Vagina (tissue), 2 donors: Measurements from ENCODE around the gene CHAF1B. TPM values are rescaled to one million over a fixed set of nuclear protein-coding genes. Genes with fewer than 3 reads are reported as not detected.

Source experiments
- DNase-seq, 2 donors: peaks; one replicate each; pipeline ENCODE4 v3.0.0-alpha.2; 2017; ENCODE audit errors: extremely low spot score in 2 of 2
- H3K27ac ChIP-seq: fragments of 200-600 bp; sonication (generic); one replicate; pipeline ENCODE4 v1.5.1; 2019
- H3K27me3 ChIP-seq: fragments of 200-600 bp; sonication (generic); one replicate; pipeline ENCODE4 v1.5.1; 2019
- H3K36me3 ChIP-seq, 2 donors: fragments of 200-600 bp; sonication (generic); one replicate each; pipeline ENCODE4 v1.5.1; 2017 to 2019
- H3K4me1 ChIP-seq: fragments of 200-600 bp; sonication (generic); one replicate; pipeline ENCODE4 v1.5.1; 2019
- H3K4me3 ChIP-seq, 2 donors: fragments of 200-600 bp; sonication (generic); 1 replicate in 1 of 2; 2 replicates in 1 of 2; pipeline ENCODE4 v1.5.1; 2016 to 2019
- H3K9me3 ChIP-seq: fragments of 200-600 bp; sonication (generic); one replicate; pipeline ENCODE4 v1.5.1; 2019
- POLR2A ChIP-seq, 2 donors: fragments of 450-650 bp; IDR thresholded peaks; one replicate each; pipeline ENCODE4 v1.6.1; 2017; ENCODE audit warnings: antibody characterized with exemption in 2 of 2, mild to moderate bottlenecking in 2 of 2, moderate library complexity in 2 of 2
- POLR2AphosphoS5 ChIP-seq, 2 donors: sonication (generic); formaldehyde crosslinking; IDR thresholded peaks; one replicate each; pipeline ENCODE4 v1.9.0; 2017; ENCODE audit warnings: antibody characterized with exemption in 2 of 2, mild to moderate bottlenecking in 2 of 2, low read depth in 1 of 2; ENCODE audit not compliant: insufficient read depth in 1 of 2
- intact Hi-C: fragments of 100-400 bp; cut with DNase I; formaldehyde crosslinking; loops from one replicate; pipeline ENCODE4 v1.15.1; 2023
- total RNA-seq: library from RNA; depleted of rRNA; stranded (reverse); fragments of >200 nt; gene quantifications from one replicate; pipeline ENCODE4 v1.2.3, GENCODE V29; 2016
- TF ChIP-seq, protein P1 (sequence below), 3 experiments: fragments of 450-650 bp in 2 of 3; fragments of 200-600 bp in 1 of 3; sonication (generic) in 1 of 3; IDR thresholded peaks; one replicate each; pipeline ENCODE4 v1.5.1; 2017 to 2019; ENCODE audit warnings: antibody characterized with exemption in 3 of 3, mild to moderate bottlenecking in 2 of 3, moderate library complexity in 2 of 3

Gene CHAF1B
- total RNA-seq, 1 donor from 2014 or later, result 1.7 TPM

DNA sequence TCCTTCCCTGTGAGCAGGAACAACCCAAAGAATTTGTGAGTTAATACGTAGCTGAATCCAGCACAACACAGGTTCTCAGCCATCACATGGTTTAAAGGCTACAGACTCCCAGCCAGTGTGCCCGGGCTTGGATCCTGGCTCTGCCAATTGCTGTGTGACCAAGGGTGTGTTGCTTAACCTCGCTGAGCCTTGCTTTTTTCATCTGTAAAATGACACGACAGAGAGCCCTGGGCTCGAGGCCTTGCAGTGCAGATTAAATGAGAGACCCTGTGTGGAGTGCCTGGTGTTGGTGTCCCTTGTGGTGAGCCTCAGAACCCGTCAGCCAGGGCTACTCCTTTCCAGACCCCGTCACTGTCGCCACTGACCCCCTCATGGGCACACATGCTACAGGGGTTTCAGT lies 39.4 kb downstream of the CHAF1B start:
- H3K4me3 ChIP-seq, result no peak overlapping the region
- DNase-seq, result no peak
- no peaks in the 10 kb centered on the region for H3K36me3 ChIP-seq
- no peak overlapping the region for H3K27ac ChIP-seq
- peaks cover 4% of the 10 kb centered on the region for H3K4me1 ChIP-seq
- TF ChIP-seq, protein P1, sequence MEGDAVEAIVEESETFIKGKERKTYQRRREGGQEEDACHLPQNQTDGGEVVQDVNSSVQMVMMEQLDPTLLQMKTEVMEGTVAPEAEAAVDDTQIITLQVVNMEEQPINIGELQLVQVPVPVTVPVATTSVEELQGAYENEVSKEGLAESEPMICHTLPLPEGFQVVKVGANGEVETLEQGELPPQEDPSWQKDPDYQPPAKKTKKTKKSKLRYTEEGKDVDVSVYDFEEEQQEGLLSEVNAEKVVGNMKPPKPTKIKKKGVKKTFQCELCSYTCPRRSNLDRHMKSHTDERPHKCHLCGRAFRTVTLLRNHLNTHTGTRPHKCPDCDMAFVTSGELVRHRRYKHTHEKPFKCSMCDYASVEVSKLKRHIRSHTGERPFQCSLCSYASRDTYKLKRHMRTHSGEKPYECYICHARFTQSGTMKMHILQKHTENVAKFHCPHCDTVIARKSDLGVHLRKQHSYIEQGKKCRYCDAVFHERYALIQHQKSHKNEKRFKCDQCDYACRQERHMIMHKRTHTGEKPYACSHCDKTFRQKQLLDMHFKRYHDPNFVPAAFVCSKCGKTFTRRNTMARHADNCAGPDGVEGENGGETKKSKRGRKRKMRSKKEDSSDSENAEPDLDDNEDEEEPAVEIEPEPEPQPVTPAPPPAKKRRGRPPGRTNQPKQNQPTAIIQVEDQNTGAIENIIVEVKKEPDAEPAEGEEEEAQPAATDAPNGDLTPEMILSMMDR (IDR thresholded peaks at IDR 0.05), result no peak
- no peak for TF ChIP-seq POLR2A (IDR thresholded peaks at IDR 0.05)
- no peak for TF ChIP-seq POLR2AphosphoS5 (IDR thresholded peaks at IDR 0.05; ENCODE audit: insufficient read depth in 1 of 2, low read depth in 1 of 2)
- H3K27me3 ChIP-seq, result no peaks in the 10 kb centered on the region
- intact Hi-C loops, result no loop called here
- no peaks in the 10 kb centered on the region for H3K9me3 ChIP-seq

DNA sequence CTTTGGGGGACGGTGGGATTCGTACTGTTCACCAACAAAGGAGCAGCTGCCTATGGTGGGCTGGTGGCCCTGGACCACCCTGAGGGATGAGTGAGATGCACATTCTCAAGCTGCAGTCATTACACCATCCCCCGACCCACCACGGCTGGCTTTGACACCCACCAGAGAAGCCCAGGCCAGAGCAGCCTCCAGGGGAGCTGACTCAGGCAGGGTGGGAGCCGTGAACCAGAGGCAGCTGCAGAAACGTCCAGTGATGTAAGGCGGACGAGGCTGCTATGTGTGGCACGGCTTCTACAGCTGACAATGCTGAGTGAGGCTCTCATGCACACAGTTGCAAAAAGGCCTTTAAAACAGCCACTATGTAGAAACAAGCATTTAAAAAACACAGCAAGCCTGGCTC lies 40.1 kb downstream of the CHAF1B start:
- Histone ChIP-seq H3K4me1 (peaks cover 11% of the 10 kb centered on the region), H3K36me3 (no peaks in the 10 kb centered on the region), H3K4me3 (no peak overlapping the region)

DNA sequence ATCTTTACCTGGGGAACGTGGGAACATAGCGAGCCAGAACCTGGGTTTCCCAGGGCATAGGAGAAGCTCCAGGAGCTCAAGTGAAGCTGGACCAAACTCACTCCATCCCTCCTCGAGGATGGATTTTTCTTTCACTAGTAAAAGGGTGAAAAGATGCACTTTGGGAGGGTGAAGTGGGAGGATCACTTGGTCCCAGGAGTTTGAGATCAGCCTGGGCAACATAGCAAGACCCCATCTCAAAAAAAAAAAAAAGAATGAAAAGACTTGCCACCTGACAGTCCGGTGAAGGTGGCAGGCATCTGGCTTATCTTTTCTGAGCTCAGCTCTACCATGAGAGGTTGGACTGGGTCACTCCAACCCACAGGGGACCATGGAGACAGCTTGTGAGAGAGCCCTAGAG lies 42.3 kb downstream of the CHAF1B start:
- H3K36me3 ChIP-seq, result no peaks in the 10 kb centered on the region
- TF ChIP-seq POLR2AphosphoS5 (IDR thresholded peaks at IDR 0.05; ENCODE audit: insufficient read depth in 1 of 2, low read depth in 1 of 2), result no peak
- TF ChIP-seq, protein P1 (IDR thresholded peaks at IDR 0.05), result no peak
- no peak for TF ChIP-seq POLR2A (IDR thresholded peaks at IDR 0.05)
- intact Hi-C loops, result no loop called here
- H3K9me3 ChIP-seq, result no peaks in the 10 kb centered on the region
- peaks cover 23% of the 10 kb centered on the region for H3K4me1 ChIP-seq
- H3K27me3 ChIP-seq, result no peaks in the 10 kb centered on the region
- no peak overlapping the region for H3K4me3 ChIP-seq
- no peak overlapping the region for H3K27ac ChIP-seq
- no peak for DNase-seq

More for the DNA sequence above, 40.1 kb downstream of the CHAF1B start:
- Histone ChIP-seq H3K27ac (no peak overlapping the region), H3K27me3 (no peaks in the 10 kb centered on the region), H3K9me3 (no peaks in the 10 kb centered on the region)
- intact Hi-C loops, result no loop called here
- TF ChIP-seq POLR2AphosphoS5 (IDR thresholded peaks at IDR 0.05; ENCODE audit: insufficient read depth in 1 of 2, low read depth in 1 of 2), result no peak
- TF ChIP-seq, protein P1 (IDR thresholded peaks at IDR 0.05), result no peak
- DNase-seq, result no peak

DNA sequence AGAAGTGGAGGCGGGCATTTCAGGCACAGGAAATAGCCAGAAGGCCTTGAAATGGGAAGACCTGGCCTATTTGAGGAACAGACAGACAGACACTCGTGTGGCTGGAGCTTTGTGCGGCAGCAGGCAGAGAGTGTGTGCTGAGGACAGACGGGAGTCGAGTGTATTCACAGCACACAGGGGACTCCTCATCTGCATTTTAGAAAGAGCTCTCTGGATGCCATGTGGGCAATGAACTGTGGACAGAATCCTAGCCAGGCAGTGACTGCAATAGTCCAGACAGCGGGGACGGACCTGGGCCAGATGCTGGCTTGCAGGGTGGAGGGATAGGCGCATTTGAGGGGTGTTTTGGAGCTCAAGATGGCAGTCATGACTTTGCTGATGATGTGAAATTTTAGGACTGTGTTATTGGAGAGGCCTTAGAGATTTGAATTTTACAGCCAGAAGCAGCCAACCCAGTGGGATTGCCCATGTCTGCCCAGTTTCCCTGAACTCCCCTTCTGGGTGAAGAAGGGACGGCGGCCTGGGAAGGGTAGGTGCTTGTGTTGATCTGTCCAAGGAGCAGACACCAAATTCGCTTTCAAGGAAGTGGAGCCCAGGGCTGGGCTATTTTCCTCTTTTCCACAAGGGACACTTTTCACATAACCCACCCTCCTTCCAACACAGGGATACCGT lies 43.7 kb downstream of the CHAF1B start:
- Histone ChIP-seq H3K27ac (peak overlapping the region; percentile 70), H3K4me3 (no peak overlapping the region), H3K4me1 (peaks cover 23% of the 10 kb centered on the region), H3K36me3 (no peaks in the 10 kb centered on the region), H3K9me3 (no peaks in the 10 kb centered on the region), H3K27me3 (no peaks in the 10 kb centered on the region)
- DNase-seq, result no peak
- intact Hi-C loops, result no loop called here
- TF ChIP-seq POLR2A (IDR thresholded peaks at IDR 0.05) (no peak), POLR2AphosphoS5 (IDR thresholded peaks at IDR 0.05; ENCODE audit: insufficient read depth in 1 of 2, low read depth in 1 of 2) (no peak)
- TF ChIP-seq, protein P1 (IDR thresholded peaks at IDR 0.05), result no peak

- intact Hi-C loops, result no loop called here
- H3K4me3 ChIP-seq, result peak overlapping the region; percentile 19 to 26
- H3K27ac ChIP-seq, result peak overlapping the region; percentile 70
- no peaks in the 10 kb centered on the region for H3K36me3 ChIP-seq
- H3K9me3 ChIP-seq, result no peaks in the 10 kb centered on the region
- DNase-seq, result peak in 1 of 2 donors; percentile 95
- H3K27me3 ChIP-seq, result no peaks in the 10 kb centered on the region
- peaks cover 23% of the 10 kb centered on the region for H3K4me1 ChIP-seq
- TF ChIP-seq, protein P1 (IDR thresholded peaks at IDR 0.05), result no peak
- TF ChIP-seq POLR2A (IDR thresholded peaks at IDR 0.05), result no peak
- TF ChIP-seq POLR2AphosphoS5 (IDR thresholded peaks at IDR 0.05; ENCODE audit: insufficient read depth in 1 of 2, low read depth in 1 of 2), result peak; percentile 86 to 94
Observed at GRCh38 chr21:36429947-36430546, 44.9 kb downstream of the CHAF1B start.
